HG02943 (cell line): Measurements from ENCODE around the gene LRTM2.

Experiments
- ATAC-seq: cut with Tn5 transposase; IDR thresholded peaks from one replicate; pipeline ENCODE4 v1.9.1; 2021; ENCODE audit warnings: mild to moderate bottlenecking, low read depth, moderate library complexity; ENCODE audit not compliant: unreplicated experiment

Gene LRTM2

GRCh38 chr12:1839956-1840951 lies 19.9 kb downstream of the LRTM2 start:
- no peak for ATAC-seq

- no peak for ATAC-seq
Measured at GRCh38 chr12:1840981-1841425, 20.6 kb downstream of the LRTM2 start.

- ATAC-seq: no peak
Measured at GRCh38 chr12:1841586-1842182, 21.3 kb downstream of the LRTM2 start.

GRCh38 chr12:1842183-1842904 lies 22.0 kb downstream of the LRTM2 start:
- no peak for ATAC-seq

- no peak for ATAC-seq
Measured at GRCh38 chr12:1842905-1843640, 22.7 kb downstream of the LRTM2 start.

GRCh38 chr12:1843641-1844005 lies 23.3 kb downstream of the LRTM2 start:
- no peak for ATAC-seq

GRCh38 chr12:1844223-1844622 lies 23.9 kb downstream of the LRTM2 start:
- ATAC-seq: no peak

- no peak for ATAC-seq
Measured at GRCh38 chr12:1844661-1845409, 24.5 kb downstream of the LRTM2 start.

GRCh38 chr12:1845427-1845826 lies 25.1 kb downstream of the LRTM2 start:
- no peak for ATAC-seq

- no peak for ATAC-seq
Measured at GRCh38 chr12:1845886-1846285, 25.5 kb downstream of the LRTM2 start.

GRCh38 chr12:1846421-1847405 lies 26.3 kb downstream of the LRTM2 start:
- no peak for ATAC-seq

GRCh38 chr12:1847411-1847810 lies 27.0 kb downstream of the LRTM2 start:
- no peak for ATAC-seq

- no peak for ATAC-seq
Measured at GRCh38 chr12:1848146-1848545, 27.8 kb downstream of the LRTM2 start.

- no peak for ATAC-seq
Measured at GRCh38 chr12:1848745-1849144, 28.4 kb downstream of the LRTM2 start.

GRCh38 chr12:1851151-1851701 lies 30.9 kb downstream of the LRTM2 start:
- no peak for ATAC-seq

GRCh38 chr12:1852076-1852475 lies 31.7 kb downstream of the LRTM2 start:
- no peak for ATAC-seq

GRCh38 chr12:1853716-1854115 lies 33.4 kb downstream of the LRTM2 start:
- no peak for ATAC-seq

GRCh38 chr12:1855241-1855640 lies 34.9 kb downstream of the LRTM2 start:
- no peak for ATAC-seq
